IMR-90 (cell line): Measurements from ENCODE around the gene PCDHGB3. TPM values are rescaled to one million over a fixed set of nuclear protein-coding genes. Genes with fewer than 3 reads are reported as not detected.
A peak's percentile ranks its signal among the peaks of the same experiment; 100 is the strongest.

ENCODE experiments used
- ATAC-seq: fragments of 200-7000 bp; cut with Tn5 transposase; 2 replicates; pipeline ENCODE4 v1.9.1; 2020; ENCODE audit warnings: low read depth, mild to moderate bottlenecking, moderate library complexity
- BruUV-seq: library from RNA; stranded (reverse); fragments of 400-500 nt; replicated peaks from 2 replicates; lab custom pipeline; 2021; lab: Mats Ljungman, UMichigan
- CTCF ChIA-PET: fragments of 300-600 bp; formaldehyde crosslinking; extraction: SDS; loops from one replicate; lab custom pipeline; 2021; ENCODE audit warnings: antibody characterized with exemption; lab: Yijun Ruan, JAX
- POLR2A ChIA-PET: fragments of 300-600 bp; sonication (Branson Sonifier 250); formaldehyde crosslinking; loops from one replicate; lab custom pipeline; 2022; ENCODE audit warnings: antibody characterized with exemption; ENCODE audit not compliant: unreplicated experiment; lab: Charles Lee
- DNase-seq: peaks from one replicate; pipeline ENCODE4 v3.0.0; 2013
- H2AFZ ChIP-seq: replicated peaks from 2 replicates; pipeline ENCODE3; 2013; ENCODE audit warnings: low read length, mild to moderate bottlenecking; ENCODE audit not compliant: poor library complexity
- H2AK5ac ChIP-seq: 2 replicates; pipeline ENCODE4 v1.6.1; 2013; ENCODE audit warnings: low read depth, low read length, inconsistent platforms
- H2AK9ac ChIP-seq: replicated peaks from 2 replicates; pipeline ENCODE3; 2013; ENCODE audit warnings: mild to moderate bottlenecking, low read depth, low read length, moderate library complexity; ENCODE audit not compliant: poor library complexity
- H2BK120ac ChIP-seq: 2 replicates; pipeline ENCODE4 v1.6.1; 2013; ENCODE audit warnings: low read depth, low read length, inconsistent platforms
- H2BK15ac ChIP-seq: 3 replicates; pipeline ENCODE4 v1.6.1; 2013; ENCODE audit warnings: low read depth, low read length, inconsistent platforms
- H2BK20ac ChIP-seq: 2 replicates; pipeline ENCODE4 v1.6.1; 2013; ENCODE audit warnings: low read depth, mild to moderate bottlenecking, inconsistent platforms, low read length, moderate library complexity
- H2BK5ac ChIP-seq: 2 replicates; pipeline ENCODE4 v1.6.1; 2013; ENCODE audit warnings: mild to moderate bottlenecking, low read depth, low read length, inconsistent platforms; ENCODE audit not compliant: poor library complexity, severe bottlenecking
- H3K14ac ChIP-seq: replicated peaks from 2 replicates; pipeline ENCODE4 v1.6.1; 2013; ENCODE audit warnings: low read depth, low read length, inconsistent platforms
- H3K18ac ChIP-seq: 2 replicates; pipeline ENCODE4 v1.6.1; 2013; ENCODE audit warnings: low read depth, low read length, control low read depth
- H3K23ac ChIP-seq: 2 replicates; pipeline ENCODE4 v1.6.1; 2013; ENCODE audit warnings: low read depth, low read length, inconsistent platforms
- H3K27ac ChIP-seq: 2 replicates; pipeline ENCODE4 v1.5.1; 2013; ENCODE audit warnings: mild to moderate bottlenecking, control low read depth, low read length; ENCODE audit not compliant: insufficient read depth
- H3K27me3 ChIP-seq: 2 replicates; pipeline ENCODE4 v1.6.1; 2013; ENCODE audit warnings: low read length; ENCODE audit not compliant: control insufficient read depth, insufficient read depth
- H3K36me3 ChIP-seq: 2 replicates; pipeline ENCODE4 v1.6.1; 2013; ENCODE audit warnings: low read length, mixed read lengths; ENCODE audit not compliant: control insufficient read depth, insufficient read depth
- H3K4ac ChIP-seq: 2 replicates; pipeline ENCODE4 v1.6.1; 2013; ENCODE audit warnings: low read depth, low read length, inconsistent platforms
- H3K4me1 ChIP-seq: 2 replicates; pipeline ENCODE4 v1.6.1; 2013; ENCODE audit warnings: low read length, mixed read lengths; ENCODE audit not compliant: control insufficient read depth, insufficient read depth
- H3K4me2 ChIP-seq: 2 replicates; pipeline ENCODE4 v1.6.1; 2013; ENCODE audit warnings: low read depth, mild to moderate bottlenecking, control low read depth, low read length, moderate library complexity
- H3K4me3 ChIP-seq: 2 replicates; pipeline ENCODE4 v1.5.1; 2013; ENCODE audit warnings: low read depth, mild to moderate bottlenecking, control low read depth, low read length, moderate library complexity; ENCODE audit not compliant: insufficient read depth
- H3K56ac ChIP-seq: 2 replicates; pipeline ENCODE4 v1.6.1; 2013; ENCODE audit warnings: low read length, inconsistent platforms; ENCODE audit not compliant: insufficient read depth; ENCODE audit errors: extremely low read depth
- H3K79me1 ChIP-seq, 2 experiments: 2 replicates each; pipeline ENCODE4 v1.6.1; 2013; ENCODE audit warnings: low read length in 2 of 2, inconsistent platforms in 1 of 2, low read depth in 1 of 2
- H3K9ac ChIP-seq: 2 replicates; pipeline ENCODE4 v1.6.1; 2013; ENCODE audit warnings: low read depth, low read length, control low read depth
- H3K9me1 ChIP-seq: 2 replicates; pipeline ENCODE4 v1.6.1; 2013; ENCODE audit warnings: low read length, inconsistent platforms; ENCODE audit not compliant: insufficient read depth
- H3K9me3 ChIP-seq: 2 replicates; pipeline ENCODE4 v1.6.1; 2013; ENCODE audit warnings: low read length; ENCODE audit not compliant: control insufficient read depth, insufficient read depth
- H4K20me1 ChIP-seq: 2 replicates; pipeline ENCODE4 v1.6.1; 2013; ENCODE audit warnings: low read length, inconsistent platforms; ENCODE audit not compliant: insufficient read depth
- H4K5ac ChIP-seq: 2 replicates; pipeline ENCODE4 v1.6.1; 2013; ENCODE audit warnings: mild to moderate bottlenecking, low read depth, low read length, control low read depth
- H4K8ac ChIP-seq, 2 experiments: 2 replicates each; pipeline ENCODE4 v1.6.1; 2013; ENCODE audit warnings: low read depth in 2 of 2, low read length in 2 of 2, control low read depth in 1 of 2, inconsistent platforms in 1 of 2
- H4K91ac ChIP-seq: 2 replicates; pipeline ENCODE4 v1.6.1; 2013; ENCODE audit warnings: low read depth, low read length, inconsistent platforms; ENCODE audit not compliant: insufficient read depth
- CEBPB ChIP-seq: IDR thresholded peaks from 2 replicates; pipeline ENCODE4 v1.6.1; 2012; ENCODE audit warnings: low read depth, low read length, improper control_type of control experiment
- ELK1 ChIP-seq: fragments of 150-350 bp; IDR thresholded peaks from 2 replicates; pipeline ENCODE4 v1.6.1; 2016; ENCODE audit warnings: low read depth, mild to moderate bottlenecking, low read length, moderate library complexity, borderline replicate concordance
- FOS ChIP-seq: fragments of 150-350 bp; IDR thresholded peaks from 2 replicates; pipeline ENCODE4 v1.6.1; 2016; ENCODE audit warnings: low read depth, low read length
- MAFK ChIP-seq: IDR thresholded peaks from 2 replicates; pipeline ENCODE4 v1.6.1; 2012; ENCODE audit warnings: low read depth, low read length, improper control_type of control experiment
- MAZ ChIP-seq: IDR thresholded peaks from 2 replicates; pipeline ENCODE4 v1.6.1; 2012; ENCODE audit warnings: low read depth, mild to moderate bottlenecking, low read length, improper control_type of control experiment, moderate library complexity, borderline replicate concordance
- MXI1 ChIP-seq: IDR thresholded peaks from 2 replicates; pipeline ENCODE4 v1.6.1; 2012; ENCODE audit warnings: low read depth, mild to moderate bottlenecking, low read length, moderate library complexity, borderline replicate concordance
- WGBS, 2 experiments: methylation state at CpG; one replicate each; pipeline versions ENCODE4 v1.1.5 to v1.1.7; 2013; ENCODE audit warnings: missing lambda C conversion rate in 2 of 2; ENCODE audit not compliant: insufficient read length in 1 of 2; ENCODE audit errors: extremely low coverage in 2 of 2; 5-methylcytosine and 5-hydroxymethylcytosine counted together
- dilution Hi-C: fragments of 300-500 bp; cut with HindIII; formaldehyde crosslinking; loops from one replicate; pipeline ENCODE4 v1.14.3; 2018; ENCODE audit warnings: low sequenced_read_pairs; ENCODE audit not compliant: unreplicated experiment
- in situ Hi-C: fragments of 300-500 bp; cut with MboI; formaldehyde crosslinking; loops from 3 replicates; pipeline ENCODE4 v1.14.3; 2019; ENCODE audit warnings: low sequenced_read_pairs, inconsistent platforms, mixed read lengths
- intact Hi-C: fragments of 100-400 bp; cut with micrococcal nuclease; formaldehyde crosslinking; loops from 2 replicates; pipeline ENCODE4 v1.10.0; 2022
- polyA plus RNA-seq, 3 experiments: library from polyadenylated mRNA; depleted of rRNA; stranded (reverse); fragments of >200 nt; gene quantifications; 2 replicates each; pipeline ENCODE4 v1.2.3, GENCODE V29; 2012; ENCODE audit warnings: low replicate concordance in 1 of 3
- total RNA-seq: library from RNA; depleted of rRNA; stranded (reverse); fragments of >200 nt; gene quantifications from 2 replicates; pipeline ENCODE4 v1.2.3, GENCODE V29; 2012

PCDHGB3 gene
- total and polyA plus RNA-seq, 2 of the 4 experiments (the other 2 are of a cell fraction): 3.4 to 5.9 TPM

- Histone ChIP-seq H3K79me1 (peaks cover 7 to 12% of the 10 kb centered on the region in 2 experiments), H4K8ac (no peak overlapping the region; a peak in 1 of 4 replicates), H3K4ac (no peak overlapping the region), H3K27me3 (no peaks in the 10 kb centered on the region), H2BK15ac (no peak overlapping the region), H3K4me3 (peak overlapping the region; percentile 19), H3K4me1 (no peaks in the 10 kb centered on the region), H2AK5ac (no peak overlapping the region), H2BK5ac (no peak overlapping the region), H3K9me1 (no peaks in the 10 kb centered on the region), H3K56ac (no peak overlapping the region), H2BK120ac (no peak overlapping the region), H3K9me3 (peaks cover 50% of the 10 kb centered on the region), H3K36me3 (peaks cover 14% of the 10 kb centered on the region; the same call in 1 of the 2 replicates), H3K23ac (no peak overlapping the region), H3K4me2 (peak overlapping the region; percentile 46; the same call in 1 of the 2 replicates), H3K9ac (no peak overlapping the region), H3K18ac (no peak overlapping the region), H3K14ac (no peak overlapping the region), H4K20me1 (no peaks in the 10 kb centered on the region), H3K27ac (no peak overlapping the region), H2BK20ac (no peak overlapping the region), H4K91ac (no peak overlapping the region), H2AFZ (peak overlapping the region; percentile 58), H2AK9ac (no peak overlapping the region), H4K5ac (no peak overlapping the region)
- in situ Hi-C loops: no loop called here
- WGBS, 2 experiments: 31% methylated on average over 12 of the region's 25 CpGs; no CpG with 5 or more reads in 1 of the 2 experiments
- no peak for DNase-seq
- no TSS peak for BruUV-seq
- no peak for ATAC-seq
- CTCF ChIA-PET: interaction anchor here (0.5 to 2.8 kb wide), 16 partner anchors 10 to 1085 kb away, joined by 3 to 25 read pairs (median 4); partner anchors contain the start of genes PCDHB11 and TAF7
- TF ChIP-seq MAZ: no peak
- no peak for TF ChIP-seq CEBPB
- no peak for TF ChIP-seq MXI1
- TF ChIP-seq MAFK: no peak
- TF ChIP-seq FOS: no peak
- no peak for TF ChIP-seq ELK1
- intact Hi-C loops: loop anchor here (1.0 to 5.0 kb wide), 2 partner anchors 86 to 111 kb away; no protein-coding TSS in a partner anchor
- dilution Hi-C loops: no loop called here
- POLR2A ChIA-PET: no interaction called here
These were observed 43.6 kb downstream of the PCDHGB3 start for GRCh38 chr5:141413540-141414069.
